Measurements from ENCODE around the gene SLC22A17.
"Not testable (repeated sequence)": the region's sequence is repeated elsewhere in the genome, so short reads cannot be mapped to it uniquely, and the experiment has no call there.

SLC22A17 gene

DNA sequence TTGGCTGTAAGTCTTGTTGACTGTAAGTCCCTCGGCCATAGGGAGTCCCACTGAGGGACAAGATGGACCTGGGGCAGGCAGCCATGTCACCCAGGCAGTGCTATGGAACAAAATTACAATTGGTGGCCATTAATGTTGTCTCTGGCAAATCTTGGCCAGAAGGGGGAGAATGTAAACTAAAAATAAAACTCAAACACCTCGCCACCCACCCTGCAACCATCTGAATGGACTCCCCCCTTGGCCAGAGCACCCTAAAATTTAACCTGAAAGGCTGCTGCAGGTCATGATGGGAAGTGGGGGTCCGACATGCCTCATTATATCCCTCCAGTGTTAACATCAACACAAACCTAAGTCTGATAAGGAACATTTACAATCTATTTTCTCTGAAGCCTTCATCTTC lies 8.2 kb downstream of the SLC22A17 start:
- Mint-ChIP-seq H3K27ac (no peak overlapping the region), H3K4me1 (no peaks in the 10 kb centered on the region), H3K36me3 (no peaks in the 10 kb centered on the region), H3K9me3 (no peaks in the 10 kb centered on the region), H3K4me3 (no peak overlapping the region), H3K27me3 (no peaks in the 10 kb centered on the region)

DNA sequence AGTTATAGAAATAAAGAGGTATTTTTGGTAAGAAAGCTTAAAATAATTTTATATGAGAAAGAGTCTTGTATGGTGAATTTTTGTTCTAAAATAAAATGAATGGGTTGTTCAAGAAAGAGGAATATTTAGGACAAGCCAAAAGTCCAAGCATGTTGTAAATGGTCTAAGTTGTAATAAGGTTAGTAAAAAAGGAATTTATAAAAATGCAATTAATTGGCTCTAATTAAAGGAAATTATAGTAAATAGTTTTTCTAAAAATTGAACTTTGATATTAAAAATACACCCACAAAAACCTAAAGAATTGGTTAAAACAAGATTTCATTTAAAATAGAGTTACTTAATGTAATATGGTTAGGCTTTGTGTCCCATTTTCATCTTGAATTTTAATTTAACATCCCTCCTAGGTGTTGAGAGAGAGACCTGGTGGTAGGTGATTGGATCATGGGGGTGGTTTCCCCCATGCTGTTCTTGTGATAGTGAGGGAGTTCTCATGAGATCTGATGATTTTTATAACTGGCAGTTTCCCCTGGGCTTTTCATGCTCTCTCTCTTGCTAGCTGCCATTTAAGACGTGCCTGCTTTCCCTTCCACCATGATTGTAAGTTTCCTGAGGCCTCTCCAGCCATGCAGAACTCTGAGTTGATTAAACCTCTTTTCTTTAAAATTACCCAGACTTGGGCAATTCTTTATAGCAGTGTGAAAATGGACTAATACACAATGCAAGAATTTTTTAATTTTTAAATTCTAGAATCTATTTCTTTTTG lies 13.0 kb downstream of the SLC22A17 start:
- Mint-ChIP-seq H3K27me3 (peaks cover 3% of the 10 kb centered on the region), H3K9me3 (no peaks in the 10 kb centered on the region), H3K4me1 (no peaks in the 10 kb centered on the region), H3K27ac (no peak overlapping the region), H3K36me3 (no peaks in the 10 kb centered on the region), H3K4me3 (no peak overlapping the region)

DNA sequence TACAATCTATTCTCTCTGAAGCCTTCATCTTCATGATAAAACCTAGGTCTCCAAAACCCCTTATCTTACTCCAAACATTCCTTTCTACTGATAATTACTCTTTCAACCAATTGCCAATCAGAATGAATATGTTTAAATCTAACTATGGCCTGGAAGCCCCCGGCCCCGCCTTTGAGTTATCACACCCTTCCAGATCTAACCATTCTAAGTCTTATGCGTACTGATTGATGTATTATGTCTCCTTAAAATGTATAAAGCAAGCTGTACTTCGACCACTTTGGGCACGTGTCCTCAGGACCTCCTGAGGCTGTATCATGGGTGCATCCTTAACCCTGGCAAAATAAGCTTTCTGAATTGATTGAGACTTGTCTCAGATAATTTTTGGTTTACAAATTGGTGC lies 17.1 kb downstream of the SLC22A17 start:
- no peaks in the 10 kb centered on the region for H3K4me1 Mint-ChIP-seq

DNA sequence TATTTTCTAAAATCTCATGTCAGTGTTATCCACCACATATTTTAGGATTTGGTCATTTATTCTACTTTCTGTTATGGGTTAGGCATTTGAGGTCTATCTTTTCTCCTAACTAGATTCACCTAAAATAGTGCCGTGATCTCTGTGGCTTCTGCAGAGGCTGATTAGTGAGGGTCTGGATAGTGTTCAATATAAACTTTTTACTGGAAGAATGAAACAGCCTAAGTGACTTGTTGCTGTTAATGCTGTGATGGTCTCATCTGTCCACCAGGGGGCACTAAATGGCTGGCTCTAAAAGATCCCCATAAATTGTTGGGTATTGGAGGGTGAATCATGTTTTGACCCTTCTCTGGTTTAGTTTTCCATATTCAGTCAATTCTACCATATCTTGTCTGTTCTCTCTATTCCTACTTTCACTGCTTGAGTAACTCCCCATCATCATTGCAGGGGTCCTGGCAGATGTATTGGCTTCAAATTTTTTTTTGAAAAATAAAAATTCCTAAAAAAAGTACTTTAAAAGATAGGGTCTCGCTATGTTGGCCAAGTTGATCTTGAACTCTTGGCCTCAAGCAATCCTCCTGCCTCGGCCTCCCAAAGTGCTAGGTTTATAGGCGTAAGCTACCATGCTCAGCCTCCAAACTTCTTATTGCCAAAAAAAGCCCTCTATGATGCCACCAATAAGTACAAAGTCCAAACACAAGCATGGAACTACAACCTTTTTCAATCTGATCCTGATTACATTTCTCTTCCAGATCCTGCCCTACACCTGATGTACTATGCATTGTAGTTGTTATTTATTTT lies 24.5 kb downstream of the SLC22A17 start:
- H3K36me3 Mint-ChIP-seq = peaks cover 9% of the 10 kb centered on the region
- H3K4me1 Mint-ChIP-seq = peaks cover 13% of the 10 kb centered on the region
- no peaks in the 10 kb centered on the region for H3K27me3 Mint-ChIP-seq
- H3K4me3 Mint-ChIP-seq = no peak overlapping the region
- no peak overlapping the region for H3K27ac Mint-ChIP-seq
- H3K9me3 Mint-ChIP-seq = no peaks in the 10 kb centered on the region

More for the DNA sequence above, 17.1 kb downstream of the SLC22A17 start:
- H3K9me3 Mint-ChIP-seq = no peaks in the 10 kb centered on the region
- peaks cover 3% of the 10 kb centered on the region for H3K27me3 Mint-ChIP-seq
- no peak overlapping the region for H3K27ac Mint-ChIP-seq
- H3K4me3 Mint-ChIP-seq = no peak overlapping the region
- H3K36me3 Mint-ChIP-seq = no peaks in the 10 kb centered on the region

- Mint-ChIP-seq H3K27me3 (no peaks in the 10 kb centered on the region), H3K9me3 (no peaks in the 10 kb centered on the region), H3K4me1 (peaks cover 26% of the 10 kb centered on the region), H3K4me3 (no peak overlapping the region), H3K36me3 (peaks cover 18% of the 10 kb centered on the region), H3K27ac (no peak overlapping the region)
Observed at GRCh38 chr14:23326491-23327332, 26.0 kb downstream of the SLC22A17 start.

GRCh38 chr14:23325746-23326145 lies 26.9 kb downstream of the SLC22A17 start:
- not testable (repeated sequence) for H3K9me3 Mint-ChIP-seq, H3K27me3 Mint-ChIP-seq, H3K4me3 Mint-ChIP-seq
- Mint-ChIP-seq H3K36me3 (peaks cover 18% of the 10 kb centered on the region), H3K4me1 (peaks cover 27% of the 10 kb centered on the region), H3K27ac (peak overlapping the region; percentile 8)

GRCh38 chr14:23324993-23325392 lies 27.7 kb downstream of the SLC22A17 start:
- Mint-ChIP-seq H3K36me3 (peaks cover 18% of the 10 kb centered on the region), H3K4me1 (peaks cover 34% of the 10 kb centered on the region), H3K9me3 (no peaks in the 10 kb centered on the region), H3K27me3 (no peaks in the 10 kb centered on the region), H3K4me3 (no peak overlapping the region), H3K27ac (peak overlapping the region; percentile 35)

DNA sequence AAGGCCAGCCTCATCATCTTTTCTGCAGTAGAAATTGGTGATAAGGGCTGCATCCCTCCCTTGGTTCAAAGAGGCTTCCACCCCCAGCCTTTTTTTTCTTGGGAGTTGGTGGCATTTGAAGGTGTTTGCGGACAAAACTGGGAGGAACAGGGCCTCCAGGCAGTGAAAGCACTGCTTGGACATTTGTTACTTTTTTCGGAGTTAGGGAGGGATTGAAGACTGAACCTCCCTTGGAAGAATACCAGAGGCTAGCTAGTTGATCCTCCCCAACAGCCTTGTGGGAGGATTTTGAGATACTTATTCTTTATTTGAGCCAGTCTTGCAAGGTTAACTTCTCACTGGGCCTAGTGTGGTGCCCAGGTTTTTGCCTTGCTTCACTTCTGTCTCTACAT lies 28.2 kb downstream of the SLC22A17 start:
- H3K4me3 Mint-ChIP-seq = no peak overlapping the region
- H3K9me3 Mint-ChIP-seq = no peaks in the 10 kb centered on the region
- peaks cover 18% of the 10 kb centered on the region for H3K36me3 Mint-ChIP-seq
- no peaks in the 10 kb centered on the region for H3K27me3 Mint-ChIP-seq
- H3K27ac Mint-ChIP-seq = no peak overlapping the region
- H3K4me1 Mint-ChIP-seq = peaks cover 39% of the 10 kb centered on the region

DNA sequence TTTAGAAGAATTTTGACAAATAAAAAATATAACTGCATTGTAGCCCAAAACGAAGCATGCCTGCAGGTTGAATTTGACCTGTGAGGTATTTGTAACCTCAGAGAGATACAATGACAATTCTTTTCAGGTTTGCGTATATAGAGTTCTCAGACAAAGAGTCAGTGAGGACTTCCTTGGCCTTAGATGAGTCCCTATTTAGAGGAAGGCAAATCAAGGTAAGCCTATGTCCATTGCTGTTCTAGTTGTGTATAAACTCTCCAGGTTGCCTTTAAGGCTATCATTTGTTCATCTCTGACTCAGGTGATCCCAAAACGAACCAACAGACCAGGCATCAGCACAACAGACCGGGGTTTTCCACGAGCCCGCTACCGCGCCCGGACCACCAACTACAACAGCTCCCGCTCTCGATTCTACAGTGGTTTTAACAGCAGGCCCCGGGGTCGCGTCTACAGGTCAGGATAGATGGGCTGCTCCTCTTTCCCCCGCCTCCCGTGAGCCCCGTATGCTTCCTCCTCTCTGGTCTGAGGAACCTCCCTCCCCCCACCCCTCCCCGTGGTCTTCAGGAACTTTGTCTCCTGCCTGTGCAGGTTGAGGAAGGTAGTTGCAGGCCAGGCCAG lies 28.7 kb downstream of the SLC22A17 start:
- Mint-ChIP-seq H3K4me1 (peaks cover 39% of the 10 kb centered on the region), H3K27ac (no peak overlapping the region), H3K27me3 (no peaks in the 10 kb centered on the region), H3K4me3 (no peak overlapping the region), H3K36me3 (peaks cover 18% of the 10 kb centered on the region), H3K9me3 (no peaks in the 10 kb centered on the region)

DNA sequence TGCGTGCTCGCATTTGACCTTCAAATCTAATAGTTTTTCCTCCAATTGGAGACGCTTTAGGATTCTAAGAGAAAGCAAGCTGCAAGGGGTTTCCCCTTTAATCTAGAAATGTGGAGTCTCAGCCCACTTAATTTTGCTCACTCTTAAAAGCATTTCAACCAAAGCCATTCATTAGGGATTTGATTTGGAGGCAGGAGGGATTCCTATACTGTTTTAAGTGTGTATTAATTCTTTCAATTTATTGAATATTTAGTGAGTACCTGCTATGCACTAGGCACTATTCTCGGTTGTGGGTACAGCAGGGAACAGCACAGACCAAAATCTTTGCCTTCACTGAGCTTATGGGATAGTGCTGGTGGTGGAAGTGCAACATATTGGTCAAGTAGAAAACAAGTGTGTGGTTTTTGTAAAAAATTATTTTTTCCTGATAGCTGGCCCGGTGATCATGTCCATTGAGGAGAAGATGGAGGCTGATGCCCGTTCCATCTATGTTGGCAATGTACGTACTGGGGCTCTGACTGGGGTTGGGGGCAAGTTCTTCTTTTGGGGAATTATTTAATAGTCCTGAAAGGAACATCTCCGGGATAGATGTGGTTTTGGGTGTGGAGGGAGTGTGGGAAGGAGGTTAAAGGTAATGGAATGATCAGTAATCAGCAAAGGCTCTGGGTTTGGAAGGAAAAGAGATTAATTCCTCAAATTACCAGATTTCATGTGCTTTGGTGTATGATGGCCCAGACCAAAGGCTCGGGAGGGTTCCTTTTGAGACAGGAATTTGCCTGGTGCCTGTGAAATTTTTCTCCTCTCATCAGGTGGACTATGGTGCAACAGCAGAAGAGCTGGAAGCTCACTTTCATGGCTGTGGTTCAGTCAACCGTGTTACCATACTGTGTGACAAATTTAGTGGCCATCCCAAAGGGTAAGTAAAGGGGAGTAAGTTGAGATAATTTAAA lies 29.8 kb downstream of the SLC22A17 start:
- Mint-ChIP-seq H3K27ac (peak overlapping the region; percentile 94), H3K36me3 (peaks cover 18% of the 10 kb centered on the region), H3K4me3 (peak overlapping the region; percentile 96), H3K9me3 (no peaks in the 10 kb centered on the region), H3K27me3 (no peaks in the 10 kb centered on the region), H3K4me1 (peaks cover 36% of the 10 kb centered on the region)

- no peaks in the 10 kb centered on the region for H3K9me3 Mint-ChIP-seq
- H3K4me1 Mint-ChIP-seq = peaks cover 35% of the 10 kb centered on the region
- H3K27me3 Mint-ChIP-seq = no peaks in the 10 kb centered on the region
- peak overlapping the region; percentile 94 for H3K27ac Mint-ChIP-seq
- H3K36me3 Mint-ChIP-seq = peaks cover 18% of the 10 kb centered on the region
- peak overlapping the region; percentile 96 for H3K4me3 Mint-ChIP-seq
Observed at GRCh38 chr14:23321572-23322547, 30.8 kb downstream of the SLC22A17 start.

DNA sequence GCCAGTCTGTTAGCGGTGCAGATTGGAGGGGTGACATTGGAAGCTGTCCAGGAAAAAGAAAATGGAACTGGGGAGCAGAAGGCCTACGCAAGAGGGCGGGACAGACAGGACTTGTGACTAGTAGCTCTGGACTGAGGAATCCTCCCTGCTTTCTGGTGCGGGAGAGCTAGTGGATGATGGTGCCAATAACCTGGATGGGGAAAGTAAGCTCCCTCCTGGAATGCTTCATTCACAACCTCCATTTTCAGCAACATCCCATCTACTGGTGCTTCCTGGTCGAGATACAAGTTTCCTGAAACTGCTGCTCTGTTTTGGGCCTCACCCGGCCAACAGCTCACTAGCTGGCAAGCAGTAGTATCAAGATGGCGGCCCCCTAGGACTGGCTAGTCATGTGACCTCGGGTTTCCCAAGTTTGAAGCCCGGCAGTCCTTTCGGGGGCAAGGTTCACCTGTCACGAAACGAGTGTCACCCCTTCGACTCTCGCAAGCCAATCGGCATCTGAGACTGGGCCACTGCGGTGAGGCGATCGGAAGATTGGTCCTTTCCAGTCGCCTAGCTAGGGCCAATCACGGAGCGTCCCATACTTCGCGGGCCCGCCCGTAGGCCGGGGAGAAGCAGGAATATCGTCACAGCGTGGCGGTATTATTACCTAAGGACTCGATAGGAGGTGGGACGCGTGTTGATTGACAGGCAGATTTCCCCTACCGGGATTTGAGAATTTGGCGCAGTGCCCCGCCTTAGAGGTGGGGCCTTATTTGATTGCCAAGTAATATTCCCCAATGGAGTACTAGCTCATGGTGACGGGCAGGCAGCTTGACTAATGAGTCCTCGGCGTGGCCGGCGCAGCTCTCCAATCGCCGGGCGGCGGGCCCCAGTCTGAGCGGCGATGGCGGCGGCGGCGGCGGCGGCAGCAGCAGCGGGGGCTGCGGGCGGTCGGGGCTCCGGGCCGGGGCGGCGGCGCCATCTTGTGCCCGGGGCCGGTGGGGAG lies 31.8 kb downstream of the SLC22A17 start, which contains the start of gene PABPN1:
TSS of gene PABPN1 (plus strand) at position 874 of the 988 bp plus-strand sequence. CDS start at position 887, 13 bp downstream.
- Mint-ChIP-seq H3K4me1 (peaks cover 31% of the 10 kb centered on the region), H3K36me3 (peaks cover 15% of the 10 kb centered on the region), H3K27ac (peak within 1 kb of the TSS; percentile 98), H3K9me3 (no peaks in the 10 kb centered on the region), H3K4me3 (peak within 1 kb of the TSS; percentile 96), H3K27me3 (no peaks in the 10 kb centered on the region)

Data from activated naive CD4-positive, alpha-beta T cell treated with anti-CD3 and anti-CD28 coated beads, Interleukin-2, amount 50 U/mL, for 24 hours (primary cell).